ENCODE results near the gene LMO7.

LMO7 gene

GRCh38 chr13:75860935-75861334 is 224.8 kb downstream of the LMO7 start:
- no peak for DNase-seq

- DNase-seq, result no peak
Measured at GRCh38 chr13:75861786-75862185, 225.7 kb downstream of the LMO7 start.

- no peak for DNase-seq
Measured at GRCh38 chr13:75864718-75865117, 228.6 kb downstream of the LMO7 start.

- no peak for DNase-seq
Measured at GRCh38 chr13:75867379-75868117, 231.4 kb downstream of the LMO7 start.

- peak in 3 of 6 experiments; percentile 44 to 59 (median 53) for DNase-seq
Measured at GRCh38 chr13:75869981-75870380, 233.9 kb downstream of the LMO7 start.

- peak in 4 of 6 experiments; percentile 4 to 59 (median 33) for DNase-seq
Measured at GRCh38 chr13:75870397-75870903, 234.3 kb downstream of the LMO7 start.

- DNase-seq, result no peak
Measured at GRCh38 chr13:75871059-75871458, 234.9 kb downstream of the LMO7 start.

- no peak for DNase-seq
Measured at GRCh38 chr13:75872980-75873379, 236.8 kb downstream of the LMO7 start.

GRCh38 chr13:75873494-75873893 is 237.4 kb downstream of the LMO7 start:
- no peak for DNase-seq

GRCh38 chr13:75875450-75875849 is 239.3 kb downstream of the LMO7 start:
- no peak for DNase-seq

- DNase-seq, result peak; percentile 2 to 60 (median 23)
Measured at GRCh38 chr13:75876142-75877050, 240.3 kb downstream of the LMO7 start.

- no peak for DNase-seq
Measured at GRCh38 chr13:75877071-75877470, 240.9 kb downstream of the LMO7 start.

- no peak for DNase-seq
Measured at GRCh38 chr13:75879656-75880055, 243.5 kb downstream of the LMO7 start.

- DNase-seq, result no peak
Measured at GRCh38 chr13:75881109-75881775, 245.1 kb downstream of the LMO7 start.

GRCh38 chr13:75882261-75882660 is 246.1 kb downstream of the LMO7 start:
- no peak for DNase-seq

GRCh38 chr13:75889427-75889826 is 253.3 kb downstream of the LMO7 start:
- DNase-seq, result no peak

GRCh38 chr13:75895168-75895567 is 259.0 kb downstream of the LMO7 start:
- DNase-seq, result no peak

GRCh38 chr13:75896271-75896670 is 260.1 kb downstream of the LMO7 start:
- DNase-seq, result no peak

GRCh38 chr13:75897386-75897785 is 261.3 kb downstream of the LMO7 start:
- DNase-seq, result no peak

- no peak for DNase-seq
Measured at GRCh38 chr13:75901501-75901900, 265.4 kb downstream of the LMO7 start.

- DNase-seq, result no peak
Measured at GRCh38 chr13:75902166-75903104, 266.3 kb downstream of the LMO7 start.

GRCh38 chr13:75904012-75904411 is 267.9 kb downstream of the LMO7 start:
- no peak for DNase-seq
